ENCODE data around the gene WDR26. TPM values are rescaled to one million over a fixed set of nuclear protein-coding genes. Genes with fewer than 3 reads are reported as not detected.

WDR26 gene
- total RNA-seq, 1 experiment from 2014 or later, result 156 TPM

GRCh38 chr1:224375059-224375458 lies 59.5 kb downstream of the WDR26 start:
- no peaks in the 10 kb centered on the region for H3K9me3 Mint-ChIP-seq (ENCODE audit: unreplicated experiment)
- H3K36me3 Mint-ChIP-seq (ENCODE audit: insufficient read depth, unreplicated experiment), result peaks cover 84% of the 10 kb centered on the region
- intact Hi-C loops (cut with micrococcal nuclease), result no loop called here
- TF ChIP-seq, protein P1, sequence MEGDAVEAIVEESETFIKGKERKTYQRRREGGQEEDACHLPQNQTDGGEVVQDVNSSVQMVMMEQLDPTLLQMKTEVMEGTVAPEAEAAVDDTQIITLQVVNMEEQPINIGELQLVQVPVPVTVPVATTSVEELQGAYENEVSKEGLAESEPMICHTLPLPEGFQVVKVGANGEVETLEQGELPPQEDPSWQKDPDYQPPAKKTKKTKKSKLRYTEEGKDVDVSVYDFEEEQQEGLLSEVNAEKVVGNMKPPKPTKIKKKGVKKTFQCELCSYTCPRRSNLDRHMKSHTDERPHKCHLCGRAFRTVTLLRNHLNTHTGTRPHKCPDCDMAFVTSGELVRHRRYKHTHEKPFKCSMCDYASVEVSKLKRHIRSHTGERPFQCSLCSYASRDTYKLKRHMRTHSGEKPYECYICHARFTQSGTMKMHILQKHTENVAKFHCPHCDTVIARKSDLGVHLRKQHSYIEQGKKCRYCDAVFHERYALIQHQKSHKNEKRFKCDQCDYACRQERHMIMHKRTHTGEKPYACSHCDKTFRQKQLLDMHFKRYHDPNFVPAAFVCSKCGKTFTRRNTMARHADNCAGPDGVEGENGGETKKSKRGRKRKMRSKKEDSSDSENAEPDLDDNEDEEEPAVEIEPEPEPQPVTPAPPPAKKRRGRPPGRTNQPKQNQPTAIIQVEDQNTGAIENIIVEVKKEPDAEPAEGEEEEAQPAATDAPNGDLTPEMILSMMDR (IDR thresholded peaks at IDR 0.05; ENCODE audit: unreplicated experiment), result no peak
- no peak overlapping the region for H3K4me3 Mint-ChIP-seq (ENCODE audit: unreplicated experiment)
- no TSS peak for BruUV-seq (replicated peaks)
- H3K4me1 Mint-ChIP-seq (ENCODE audit: insufficient read depth, unreplicated experiment), result peaks cover 24% of the 10 kb centered on the region
- ChIA-PET CTCF (interaction anchor here (0.8 to 4.7 kb wide), 3 partner anchors 16 to 84 kb away, joined by 3 to 18 read pairs (median 17); no protein-coding TSS in a partner anchor), POLR2A (interaction anchor here (0.6 to 6.1 kb wide), 9 partner anchors 10 to 494 kb away, joined by 3 to 46 read pairs (median 3); partner anchors contain the start of genes CNIH4 and WDR26)
- no peak overlapping the region for H3K27ac Mint-ChIP-seq (ENCODE audit: low read depth, unreplicated experiment)
- H3K27me3 Mint-ChIP-seq (ENCODE audit: insufficient read depth, unreplicated experiment), result no peaks in the 10 kb centered on the region
- no peak for DNase-seq (ENCODE audit: unreplicated experiment)

- Mint-ChIP-seq H3K4me3 (ENCODE audit: unreplicated experiment) (no peak overlapping the region), H3K36me3 (ENCODE audit: insufficient read depth, unreplicated experiment) (peaks cover 100% of the 10 kb centered on the region), H3K9me3 (ENCODE audit: unreplicated experiment) (no peaks in the 10 kb centered on the region), H3K27me3 (ENCODE audit: insufficient read depth, unreplicated experiment) (no peaks in the 10 kb centered on the region), H3K27ac (ENCODE audit: low read depth, unreplicated experiment) (no peak overlapping the region), H3K4me1 (ENCODE audit: insufficient read depth, unreplicated experiment) (peaks cover 24% of the 10 kb centered on the region)
- no peak for DNase-seq (ENCODE audit: unreplicated experiment)
- BruUV-seq (replicated peaks), result no TSS peak
- ChIA-PET CTCF (interaction anchor here (0.6 to 1.1 kb wide), 2 partner anchors 35 to 544 kb away, joined by 3 read pairs; no protein-coding TSS in a partner anchor), POLR2A (interaction anchor here (0.6 to 4.0 kb wide), 7 partner anchors 10 to 49 kb away, joined by 3 to 22 read pairs (median 3); partner anchors contain the start of genes CNIH4 and NVL)
- TF ChIP-seq, protein P1 (IDR thresholded peaks at IDR 0.05; ENCODE audit: unreplicated experiment), result no peak
- intact Hi-C loops (cut with micrococcal nuclease), result no loop called here
These were observed 61.5 kb downstream of the WDR26 start for GRCh38 chr1:224373008-224373590.

DNA sequence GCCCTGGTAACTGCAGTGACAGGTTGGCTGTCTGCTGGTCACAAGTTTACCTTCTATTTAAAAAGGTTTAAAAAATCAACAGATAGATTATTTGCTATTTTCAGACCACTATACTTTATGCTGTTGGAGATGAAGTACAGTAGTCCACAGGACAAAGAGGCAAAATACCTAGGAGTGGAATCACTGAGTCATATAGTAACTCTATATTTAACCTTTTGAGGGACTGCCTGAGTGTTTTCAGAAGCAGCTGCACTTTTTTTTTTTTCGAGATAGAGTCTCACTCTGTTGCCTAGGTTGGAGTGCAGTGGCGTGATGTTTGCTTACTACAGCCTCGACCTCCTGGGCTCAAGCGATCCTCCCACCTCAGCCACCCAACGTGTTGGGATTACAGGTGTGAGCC lies 66.2 kb downstream of the WDR26 start:
- intact Hi-C loops (cut with micrococcal nuclease), result no loop called here
- POLR2A ChIA-PET, result interaction anchor here (1.3 to 4.3 kb wide), 2 partner anchors 12 to 17 kb away, joined by 3 to 33 read pairs; partner anchors contain the start of gene CNIH4
- BruUV-seq (replicated peaks), result no TSS peak
- Mint-ChIP-seq H3K36me3 (ENCODE audit: insufficient read depth, unreplicated experiment) (peaks cover 100% of the 10 kb centered on the region), H3K27me3 (ENCODE audit: insufficient read depth, unreplicated experiment) (no peaks in the 10 kb centered on the region), H3K9me3 (ENCODE audit: unreplicated experiment) (no peaks in the 10 kb centered on the region), H3K27ac (ENCODE audit: low read depth, unreplicated experiment) (no peak overlapping the region), H3K4me1 (ENCODE audit: insufficient read depth, unreplicated experiment) (peaks cover 7% of the 10 kb centered on the region), H3K4me3 (ENCODE audit: unreplicated experiment) (no peak overlapping the region)
- TF ChIP-seq, protein P1 (IDR thresholded peaks at IDR 0.05; ENCODE audit: unreplicated experiment), result no peak
- CTCF ChIA-PET, result interaction anchor here (0.6 to 2.6 kb wide), 5 partner anchors 8 to 178 kb away, joined by 4 to 7 read pairs (median 4); no protein-coding TSS in a partner anchor
- DNase-seq (ENCODE audit: unreplicated experiment), result no peak

GRCh38 chr1:224359207-224359606 lies 75.4 kb downstream of the WDR26 start:
- TF ChIP-seq, protein P1 (IDR thresholded peaks at IDR 0.05; ENCODE audit: unreplicated experiment), result no peak
- Mint-ChIP-seq H3K9me3 (ENCODE audit: unreplicated experiment) (no peaks in the 10 kb centered on the region), H3K36me3 (ENCODE audit: insufficient read depth, unreplicated experiment) (peaks cover 41% of the 10 kb centered on the region), H3K4me1 (ENCODE audit: insufficient read depth, unreplicated experiment) (peaks cover 33% of the 10 kb centered on the region), H3K27ac (ENCODE audit: low read depth, unreplicated experiment) (peak overlapping the region; percentile 74), H3K27me3 (ENCODE audit: insufficient read depth, unreplicated experiment) (no peaks in the 10 kb centered on the region), H3K4me3 (ENCODE audit: unreplicated experiment) (peak overlapping the region; percentile 89)
- intact Hi-C loops (cut with micrococcal nuclease), result no loop called here
- BruUV-seq (replicated peaks), result no TSS peak
- DNase-seq (ENCODE audit: unreplicated experiment), result no peak
- ChIA-PET POLR2A (interaction anchor here (0.6 to 7.2 kb wide), 8 partner anchors 17 to 619 kb away, joined by 3 to 76 read pairs (median 7); partner anchors contain the start of genes NVL and WDR26), CTCF (interaction anchor here (0.6 to 3.6 kb wide), 4 partner anchors 17 to 1063 kb away, joined by 4 to 17 read pairs (median 8); no protein-coding TSS in a partner anchor)

Measured in MCF 10A (cell line).